NB4 (cell line): ENCODE results near the gene CD74.

Experiments used
- CTCF ChIP-seq: IDR thresholded peaks from one replicate; pipeline ENCODE4 v1.5.1; 2012; ENCODE audit warnings: low read depth, low read length
- MAX ChIP-seq: IDR thresholded peaks from 2 replicates; pipeline ENCODE4 v1.6.1; 2011; ENCODE audit warnings: low read depth, low read length
- POLR2A ChIP-seq: IDR thresholded peaks from 2 replicates; pipeline ENCODE4 v1.6.1; 2011; ENCODE audit warnings: mild to moderate bottlenecking; ENCODE audit not compliant: insufficient read length; ENCODE audit errors: extremely low read depth

DNA sequence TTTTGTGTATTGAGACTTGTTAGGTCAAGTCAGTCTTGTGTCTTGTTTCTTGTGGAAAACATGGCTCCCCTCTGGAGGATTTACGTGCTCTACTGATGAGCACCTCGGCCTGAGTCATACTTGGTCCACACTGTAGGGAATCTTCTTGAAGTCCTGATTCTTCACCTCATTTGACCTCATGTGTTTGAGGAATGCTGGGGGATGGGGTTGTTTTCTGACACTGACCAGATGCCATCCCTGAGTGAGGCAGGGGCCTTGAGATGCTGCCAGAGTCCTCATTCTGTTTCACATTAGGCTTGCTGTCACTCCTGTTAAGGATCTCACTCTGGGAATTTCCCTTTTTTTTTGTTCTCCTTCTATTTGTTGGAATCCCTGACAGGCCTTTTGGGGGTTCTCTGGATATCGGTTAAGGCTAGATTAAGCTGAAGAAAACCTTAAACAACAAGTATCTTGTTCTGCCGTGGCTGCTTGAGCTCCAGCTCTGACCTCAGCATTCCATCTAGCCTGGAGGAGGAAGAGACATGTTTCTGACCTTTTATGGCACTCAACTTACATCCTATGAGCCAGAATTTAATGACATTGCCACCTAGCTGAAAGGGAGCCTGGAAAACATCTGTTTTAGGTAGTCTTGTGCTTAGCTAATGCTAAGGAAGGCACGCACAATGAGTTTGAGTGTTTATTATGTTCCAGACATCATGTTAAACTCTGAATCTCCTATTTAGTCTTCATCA is 34.6 kb downstream of the CD74 start:
- TF ChIP-seq CTCF: no peak
- no peak for TF ChIP-seq POLR2A
- no peak for TF ChIP-seq MAX
